Right ventricle myocardium superior (tissue), 1 donor: ENCODE results near the gene ANO1. TPM values are rescaled to one million over a fixed set of nuclear protein-coding genes. Genes with fewer than 3 reads are reported as not detected.

ENCODE experiments used
- ATAC-seq: fragments of 200-7000 bp; cut with Tn5 transposase; one replicate; pipeline ENCODE4 v1.9.1; 2020; ENCODE audit warnings: mild to moderate bottlenecking; ENCODE audit not compliant: poor library complexity
- DNase-seq: peaks from one replicate; pipeline ENCODE4 v3.0.0-alpha.2; 2020
- intact Hi-C: fragments of 100-400 bp; cut with DNase I; formaldehyde crosslinking; loops from one replicate; pipeline ENCODE4 v1.11.2; 2022
- total RNA-seq: library from RNA; stranded (reverse); fragmentation: NEBNext Ultra II Directional; extraction: Animal tissue kit (Norgen Biotek cat#: 25700); gene quantifications from one replicate; pipeline ENCODE4 v1.2.1, GENCODE V29; 2021
- donor health status: DM: no; HTN: yes; CAD: no; lungs with severe emphysema.

Gene ANO1
- total RNA-seq, 1 donor from 2014 or later = 6.2 TPM

DNA sequence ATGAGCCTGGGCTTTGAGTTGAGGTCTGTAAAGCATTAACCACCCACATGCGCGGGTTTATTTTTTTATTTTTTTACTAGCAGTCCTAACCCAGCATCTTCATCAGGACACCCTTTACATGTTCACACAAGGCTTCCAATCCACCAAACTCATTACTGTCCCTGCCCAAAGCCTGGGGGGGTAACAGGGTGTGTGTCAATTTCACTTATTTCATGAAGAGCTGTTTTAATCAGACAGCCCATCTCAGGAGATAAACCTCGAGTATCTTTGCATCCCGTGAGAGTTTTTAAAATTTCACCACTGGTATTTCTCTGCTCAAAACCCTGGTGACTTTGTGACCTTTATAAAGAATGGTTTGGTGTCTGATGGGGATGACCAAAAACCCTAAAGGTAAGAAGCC is 45.6 kb downstream of the ANO1 start:
- ATAC-seq = no peak
- intact Hi-C loops = no loop called here

DNA sequence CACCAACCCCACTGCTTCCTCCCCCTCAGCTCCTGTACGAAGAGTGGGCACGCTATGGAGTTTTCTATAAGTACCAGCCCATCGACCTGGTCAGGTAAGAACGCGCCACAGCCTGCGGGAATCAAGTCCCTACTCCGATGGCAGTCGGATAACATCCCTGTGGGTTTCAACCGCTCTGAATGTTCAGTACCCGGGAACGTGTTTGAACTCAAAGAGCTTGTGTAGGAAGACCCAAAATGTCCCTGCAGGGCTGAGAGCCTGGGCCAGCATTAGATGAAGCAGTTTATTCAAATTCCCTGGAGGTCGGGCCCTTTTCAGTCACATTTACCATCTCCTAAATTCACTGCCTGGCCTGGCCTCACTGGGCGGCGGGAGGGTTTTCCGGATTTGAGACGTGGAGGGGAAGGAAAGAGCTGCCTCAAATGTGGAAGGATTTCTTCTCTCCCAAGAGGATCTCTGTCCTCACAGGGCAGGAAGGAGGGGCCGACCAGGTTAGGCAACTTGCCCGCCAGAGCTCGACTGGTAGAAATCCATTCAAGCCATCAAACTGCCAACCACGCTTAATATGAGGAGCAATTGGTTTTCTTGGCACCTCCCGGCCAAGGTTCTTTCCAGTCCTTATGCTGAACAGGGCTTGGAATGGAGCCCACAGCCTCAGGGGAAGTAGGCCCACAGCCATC is 46.3 kb downstream of the ANO1 start:
- ATAC-seq = no peak
- intact Hi-C loops = no loop called here
- DNase-seq = no peak

More for the DNA sequence above, 45.6 kb downstream of the ANO1 start:
- DNase-seq = no peak

DNA sequence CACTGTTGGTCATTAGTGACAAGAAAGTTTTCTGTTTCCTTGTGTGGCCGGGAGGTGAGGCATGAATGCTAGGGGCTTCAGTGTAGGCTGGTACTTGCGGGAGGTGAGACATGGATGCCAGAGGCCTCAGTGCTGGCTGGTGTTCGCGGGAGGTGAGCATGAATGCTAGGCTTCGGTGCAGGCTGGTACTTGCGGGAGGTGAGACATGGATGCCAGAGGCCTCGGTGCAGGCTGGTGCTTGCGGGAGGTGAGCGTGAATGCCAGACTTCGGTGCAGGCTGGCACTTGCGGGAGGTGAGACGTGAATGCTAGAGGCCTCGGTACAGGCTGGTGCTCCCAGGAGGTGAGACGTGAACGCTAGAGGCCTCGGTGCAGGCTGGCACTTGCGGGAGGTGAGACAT is 48.4 kb downstream of the ANO1 start:
- ATAC-seq (no peak), DNase-seq (no peak)
- intact Hi-C loops = no loop called here

DNA sequence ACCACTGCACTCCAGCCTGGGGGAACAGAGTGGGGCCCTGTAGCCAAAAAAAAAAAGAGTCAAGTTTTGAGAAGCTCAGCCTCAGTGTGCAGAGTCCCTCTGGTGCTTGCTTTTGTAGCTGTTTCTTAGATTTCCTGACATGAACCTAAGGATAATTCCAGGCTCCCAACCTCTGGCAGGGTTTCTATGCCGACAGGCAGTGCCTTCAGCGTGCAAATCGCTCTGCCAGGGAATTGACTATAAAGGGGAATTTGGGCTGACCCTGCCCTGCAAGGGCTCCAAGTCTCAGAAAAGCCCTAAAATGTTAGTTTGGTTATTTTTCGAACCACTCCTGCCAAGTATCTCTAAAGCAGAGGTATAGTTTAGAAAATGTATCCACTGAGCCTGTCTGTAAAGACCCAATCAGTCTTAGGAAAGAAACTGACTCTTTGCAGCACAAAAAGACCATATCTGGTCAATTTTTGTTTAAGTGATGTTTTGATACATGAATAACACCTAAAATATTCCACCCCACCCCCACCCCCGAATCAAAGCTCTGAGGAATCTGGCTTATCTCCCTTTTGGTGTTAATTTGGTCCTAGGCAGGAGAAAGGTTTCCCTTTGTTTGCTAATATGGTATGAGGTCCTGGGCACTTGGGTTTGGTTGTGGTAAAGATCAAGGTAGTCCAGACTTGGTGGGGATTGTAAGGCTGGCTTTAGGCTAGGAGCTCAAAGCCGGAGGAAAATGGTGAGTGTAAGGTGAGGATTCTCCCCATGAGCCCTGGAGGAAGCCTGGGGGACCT is 49.7 kb downstream of the ANO1 start:
- no peak for DNase-seq
- intact Hi-C loops = no loop called here
- no peak for ATAC-seq

DNA sequence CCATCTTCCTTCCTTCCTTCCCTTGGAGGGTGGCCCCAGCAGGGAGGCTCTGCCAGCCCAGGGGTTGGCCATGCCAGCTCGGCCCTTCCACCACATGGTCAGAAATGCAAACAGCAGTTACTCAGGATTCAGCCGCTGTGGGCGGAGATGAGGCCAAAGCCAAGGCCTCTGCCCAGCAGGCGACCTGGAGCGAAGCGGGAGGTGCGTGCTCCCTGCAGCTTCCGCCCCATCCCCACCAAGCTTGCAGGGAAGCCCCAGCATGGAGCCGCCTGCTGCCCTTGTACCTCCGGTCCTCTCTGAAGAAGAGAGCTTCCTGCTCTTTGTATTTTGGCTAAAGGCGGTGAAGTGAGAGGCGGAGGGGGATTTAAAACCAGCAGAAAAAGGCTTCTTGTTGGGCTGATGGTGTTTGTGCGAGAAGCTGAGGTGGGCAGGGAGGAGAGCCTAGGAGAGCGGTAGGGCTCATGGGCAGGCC is 50.4 kb downstream of the ANO1 start:
- intact Hi-C loops = no loop called here
- ATAC-seq (no peak), DNase-seq (no peak)

DNA sequence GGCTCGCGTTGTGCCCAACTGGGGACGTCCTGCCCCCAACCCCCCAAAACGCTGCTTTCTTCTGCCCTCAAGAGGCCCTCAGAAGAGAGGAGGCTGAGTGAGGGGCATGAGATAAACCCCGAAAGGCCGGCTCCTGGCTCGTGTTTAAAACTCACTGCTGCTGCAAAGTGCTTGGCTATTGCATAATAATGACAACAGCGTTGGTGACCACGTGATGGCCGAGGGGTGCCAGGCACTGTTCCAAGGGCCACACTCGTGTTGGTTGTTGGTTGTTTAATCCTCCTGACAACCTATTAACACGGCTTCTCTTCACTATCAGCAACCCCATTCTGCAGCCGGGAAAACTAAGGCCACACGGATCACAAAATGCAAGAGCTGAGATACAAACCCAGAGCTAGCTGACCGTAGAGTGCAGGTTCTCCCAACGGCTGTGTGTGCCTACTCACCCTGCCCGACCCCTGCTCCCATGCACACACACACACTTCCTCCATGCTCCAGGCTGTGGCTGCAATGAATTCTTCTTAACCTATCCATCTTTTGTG is 51.0 kb downstream of the ANO1 start:
- intact Hi-C loops = no loop called here
- ATAC-seq = no peak
- no peak for DNase-seq

DNA sequence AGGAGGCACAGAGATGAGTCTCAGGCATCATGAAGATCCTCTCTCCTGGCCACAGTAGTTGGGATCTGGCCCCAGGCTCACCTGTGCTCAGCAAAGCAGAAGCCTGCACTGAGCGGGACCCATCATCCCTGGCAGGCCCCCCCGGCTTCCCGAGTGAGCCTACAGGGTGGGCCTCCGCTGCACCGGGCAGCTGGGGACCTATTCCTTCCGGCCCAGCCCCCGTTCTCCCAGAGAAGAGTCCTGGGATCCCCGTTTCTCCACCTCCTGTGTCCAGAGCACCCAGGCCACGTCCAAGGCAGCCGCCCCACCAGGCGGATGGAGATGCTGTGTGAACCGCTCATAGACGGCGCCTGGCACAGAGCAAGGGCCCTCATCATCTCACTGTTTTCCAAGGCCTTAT is 52.5 kb downstream of the ANO1 start:
- intact Hi-C loops = no loop called here
- DNase-seq (no peak), ATAC-seq (no peak)

DNA sequence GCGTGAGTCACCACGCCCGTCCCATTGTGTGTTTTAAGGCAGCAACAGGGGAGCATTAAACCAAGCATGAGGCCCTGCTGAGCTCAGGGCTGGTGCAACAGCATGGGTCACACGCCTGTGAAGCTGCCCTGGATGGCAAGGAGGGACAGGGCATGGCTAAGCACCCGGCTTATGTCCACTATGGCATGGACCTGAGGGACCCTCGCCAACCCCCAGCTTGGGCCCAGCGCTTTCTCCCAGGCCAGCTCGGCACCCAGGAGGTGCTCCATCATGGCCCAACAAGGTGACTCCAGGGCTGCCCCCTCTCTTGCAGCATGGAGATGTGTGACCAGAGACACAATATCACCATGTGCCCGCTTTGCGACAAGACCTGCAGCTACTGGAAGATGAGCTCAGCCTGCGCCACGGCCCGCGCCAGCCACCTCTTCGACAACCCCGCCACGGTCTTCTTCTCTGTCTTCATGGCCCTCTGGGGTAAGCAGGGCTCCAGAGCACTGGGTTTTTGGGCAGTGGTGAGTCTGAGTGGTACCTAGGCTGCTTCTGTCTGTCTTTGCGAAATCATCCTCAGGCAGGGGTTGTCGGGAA is 53.6 kb downstream of the ANO1 start:
- ATAC-seq (no peak), DNase-seq (no peak)
- intact Hi-C loops = no loop called here

DNA sequence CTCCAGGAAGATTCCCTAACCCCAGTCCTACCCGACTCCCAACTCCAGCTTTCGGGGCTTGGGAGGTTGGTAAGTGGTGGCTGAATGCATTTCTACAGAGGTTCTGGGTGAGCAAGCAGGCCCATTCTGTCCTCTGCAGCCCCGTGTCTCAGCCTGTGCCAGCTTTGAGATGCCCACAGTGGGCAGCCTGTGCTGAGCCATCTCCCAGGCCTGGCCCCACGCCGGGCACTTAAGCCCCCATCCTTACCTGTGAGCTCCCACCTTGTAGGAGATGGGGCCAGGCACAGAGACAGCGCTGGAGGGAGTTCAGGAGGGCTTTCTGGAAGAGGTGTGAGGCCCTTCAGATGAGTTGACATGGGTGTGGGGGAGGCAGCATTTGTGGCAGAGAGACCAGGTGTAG is 54.5 kb downstream of the ANO1 start:
- ATAC-seq = no peak

DNA sequence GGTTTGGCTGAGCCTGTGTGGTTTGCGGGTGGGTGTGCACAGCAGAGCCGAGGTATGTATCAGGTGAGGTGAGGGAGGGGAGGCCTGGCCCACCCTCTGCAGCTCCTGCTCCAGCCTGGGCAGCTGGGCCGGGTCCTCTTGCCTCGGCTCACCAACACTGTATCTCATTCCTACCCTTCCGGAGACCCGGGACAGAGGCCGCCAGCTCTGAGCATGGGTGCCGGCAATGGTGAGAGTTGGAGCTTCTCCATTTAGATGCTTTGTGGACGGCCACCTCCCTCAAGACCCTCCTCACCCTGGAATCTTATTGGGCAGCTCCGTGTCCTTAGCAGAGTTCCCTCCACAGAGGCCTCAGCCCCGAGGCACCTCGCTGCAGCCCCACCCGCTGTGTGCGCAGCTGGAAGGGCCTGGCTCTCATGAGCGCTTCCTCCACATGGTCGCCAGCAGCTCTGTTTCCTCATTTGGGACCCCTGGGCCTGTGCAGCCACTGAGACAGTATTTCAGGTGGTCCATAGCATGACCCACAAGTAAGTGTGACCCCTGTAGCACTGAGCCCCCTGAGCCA is 55.7 kb downstream of the ANO1 start:
- intact Hi-C loops = no loop called here

More for the DNA sequence above, 54.5 kb downstream of the ANO1 start:
- intact Hi-C loops = no loop called here
- DNase-seq = no peak

DNA sequence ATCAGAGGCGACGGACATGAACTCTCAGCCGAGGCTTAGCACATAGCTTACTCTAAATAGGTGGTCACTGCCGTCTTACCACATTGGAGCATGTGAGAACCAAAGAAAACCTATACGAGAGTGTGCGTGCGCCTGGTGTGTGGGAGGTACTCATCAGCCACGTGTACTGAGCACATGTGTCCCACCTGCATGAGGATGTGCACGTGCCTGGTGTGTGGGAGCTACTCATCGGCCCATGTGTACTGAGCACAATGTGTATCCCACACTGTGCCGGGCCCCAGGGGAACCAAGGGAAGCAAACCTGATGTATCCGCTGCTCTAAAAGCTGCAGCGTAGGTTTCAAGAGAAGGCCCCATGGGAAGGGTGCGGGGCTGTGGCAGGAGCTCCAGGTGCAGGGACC is 56.4 kb downstream of the ANO1 start:
- intact Hi-C loops = no loop called here
- ATAC-seq (no peak), DNase-seq (no peak)

More for the DNA sequence above, 55.7 kb downstream of the ANO1 start:
- DNase-seq (no peak), ATAC-seq (no peak)

DNA sequence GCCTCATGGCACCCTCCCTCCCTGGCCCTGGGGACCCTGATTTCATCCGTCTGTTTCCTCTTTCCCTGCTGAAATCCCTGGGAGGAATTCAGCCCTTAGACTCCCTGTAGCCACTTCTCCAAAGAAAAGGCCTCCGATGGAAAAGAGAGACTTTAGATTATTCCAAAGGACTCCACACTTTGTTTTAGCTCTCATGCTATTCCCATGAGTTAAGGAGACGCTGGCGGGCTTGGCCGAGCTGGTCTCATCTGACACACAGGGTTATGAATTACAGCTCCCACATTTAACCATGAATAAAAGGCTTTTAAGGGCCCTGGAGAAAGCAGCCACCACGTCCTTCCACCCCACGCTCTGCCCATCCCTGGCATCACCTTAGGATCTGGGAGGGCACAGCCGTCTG is 57.0 kb downstream of the ANO1 start:
- ATAC-seq = no peak
- intact Hi-C loops = no loop called here
- DNase-seq = no peak

DNA sequence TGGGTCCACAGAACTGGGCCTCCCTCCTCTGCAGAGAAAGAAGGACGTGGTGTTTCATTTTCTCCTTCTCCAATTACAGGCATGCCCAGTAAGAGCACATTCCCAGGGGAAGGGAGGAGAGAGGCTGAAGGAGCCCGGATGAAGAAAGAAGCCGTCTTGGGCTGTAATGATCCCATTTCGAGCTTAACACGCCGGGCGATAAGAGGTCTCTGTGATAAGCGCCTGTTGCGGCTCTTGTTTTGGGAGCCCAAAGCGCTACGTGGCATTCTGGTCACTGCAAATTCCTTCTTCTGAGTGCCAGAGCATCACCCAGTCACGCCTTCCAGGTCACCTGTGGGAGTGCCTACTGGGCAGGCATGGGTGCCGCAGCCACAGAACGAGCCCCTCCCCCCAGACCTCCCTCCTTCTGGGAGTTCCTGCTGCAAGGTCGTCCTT is 57.5 kb downstream of the ANO1 start:
- peak; percentile 63 for ATAC-seq

DNA sequence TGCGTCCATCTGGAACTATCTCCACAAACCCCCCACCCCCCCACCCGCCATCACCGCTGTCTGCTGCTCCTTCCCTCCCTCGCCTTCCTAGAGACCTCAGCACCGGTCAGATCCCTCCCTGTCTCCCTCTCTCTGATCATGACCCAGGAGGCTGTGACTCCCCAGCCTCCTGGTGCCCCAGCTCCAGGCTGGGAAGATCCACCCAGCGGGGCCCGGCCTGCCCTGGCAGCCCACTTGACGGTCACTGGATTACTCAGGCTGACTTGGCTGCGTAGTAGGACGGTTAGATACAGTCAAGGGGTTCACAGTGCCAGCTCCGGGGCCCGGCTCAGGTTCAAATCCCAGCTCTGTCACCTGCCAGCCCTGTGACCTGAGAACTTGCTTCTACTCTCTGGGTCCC is 59.3 kb downstream of the ANO1 start:
- ATAC-seq (no peak), DNase-seq (no peak)
- intact Hi-C loops = no loop called here

More for the DNA sequence above, 57.5 kb downstream of the ANO1 start:
- intact Hi-C loops = no loop called here
- no peak for DNase-seq

DNA sequence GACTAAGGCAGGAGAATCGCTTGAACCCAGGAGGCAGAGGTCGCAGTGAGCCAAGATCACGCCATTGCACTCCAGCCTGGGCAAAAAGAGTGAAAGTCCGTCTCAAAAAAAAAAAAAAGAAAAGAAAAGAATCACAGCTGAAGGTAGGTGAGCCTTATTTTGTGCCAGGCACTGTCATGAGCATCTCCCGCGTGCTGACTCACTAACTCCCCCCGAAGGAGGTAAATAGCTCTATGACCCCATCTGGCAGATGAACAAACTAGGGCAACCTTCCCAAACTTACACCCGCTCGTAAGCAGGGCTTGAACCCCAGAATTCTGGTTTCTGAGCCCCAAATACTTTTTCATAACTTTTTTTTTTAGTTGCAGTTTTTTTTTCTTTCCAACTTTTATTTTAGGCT is 60.3 kb downstream of the ANO1 start:
- intact Hi-C loops = no loop called here
- ATAC-seq = no peak

DNA sequence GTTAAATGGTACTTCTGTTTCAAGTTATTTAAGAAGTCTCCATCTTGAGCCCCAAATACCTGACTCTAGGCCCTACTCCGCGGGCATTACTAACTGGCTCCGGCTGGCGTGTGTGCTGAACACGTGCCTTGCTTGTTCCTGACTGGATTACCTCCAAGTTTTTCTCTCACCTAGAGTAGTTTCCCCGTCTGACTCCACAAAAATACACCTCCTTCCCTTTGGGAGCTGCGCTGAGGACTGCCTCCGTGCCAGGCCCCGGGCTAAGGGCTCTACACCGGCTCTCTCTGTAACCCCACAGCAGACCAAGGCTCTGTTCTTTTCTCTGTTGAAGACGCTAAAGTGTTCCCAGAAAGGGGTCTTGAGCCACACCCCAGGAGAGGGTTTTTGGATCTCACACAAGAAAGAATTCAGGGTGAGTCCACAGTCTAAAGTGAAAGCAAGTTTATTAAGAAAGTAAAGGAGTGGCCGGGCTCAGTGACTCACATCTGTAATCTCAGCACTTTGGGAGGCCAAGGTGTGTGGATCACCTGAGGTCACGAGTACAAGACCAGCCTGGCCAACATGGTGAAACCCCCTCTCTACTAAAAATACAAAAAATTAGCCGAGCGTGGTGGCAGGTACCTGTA is 61.8 kb downstream of the ANO1 start:
- DNase-seq (no peak), ATAC-seq (no peak)
- intact Hi-C loops = no loop called here

More for the DNA sequence above, 60.3 kb downstream of the ANO1 start:
- DNase-seq = no peak

DNA sequence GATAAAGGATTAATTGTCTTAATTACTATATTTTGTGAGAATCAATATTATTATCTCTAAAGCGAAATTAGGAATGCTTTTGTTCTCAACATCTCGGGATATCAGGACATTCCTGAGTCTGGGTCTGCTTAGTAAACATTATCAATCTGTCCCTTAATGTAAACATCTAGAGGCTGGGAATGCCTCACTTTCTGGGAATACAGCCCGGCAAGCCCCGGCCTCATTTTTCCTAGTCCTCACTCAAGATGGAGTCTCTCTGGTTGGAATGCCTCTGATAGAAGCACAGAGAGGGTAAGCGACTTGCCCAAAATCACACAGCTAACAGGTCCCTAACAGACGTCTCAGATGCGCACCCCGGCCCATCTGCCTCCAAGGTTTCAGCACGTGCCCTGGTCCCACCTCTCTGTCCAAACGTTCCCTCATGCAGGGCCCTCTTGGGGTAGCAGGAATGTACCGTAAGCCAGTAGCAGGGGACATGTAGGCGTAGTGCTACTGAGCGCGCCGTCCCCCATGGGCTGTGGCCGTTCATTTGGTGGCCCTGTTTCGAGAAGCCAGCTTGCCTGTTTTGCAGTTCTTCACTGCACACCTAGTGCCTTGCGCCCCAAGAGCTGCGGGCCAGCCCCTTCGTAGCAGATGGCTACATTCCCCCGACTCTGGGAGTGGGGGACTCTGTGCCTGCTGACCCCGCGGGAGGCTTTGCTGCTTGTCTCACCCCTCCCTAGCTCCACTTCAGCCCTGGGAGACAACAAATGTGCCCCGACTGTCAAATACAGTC is 62.8 kb downstream of the ANO1 start:
- intact Hi-C loops = no loop called here
- ATAC-seq = no peak
- DNase-seq = no peak
